ENCODE data around the gene ZKSCAN4. TPM values are rescaled to one million over a fixed set of nuclear protein-coding genes. Genes with fewer than 3 reads are reported as not detected.

Gene ZKSCAN4
- total RNA-seq, 2 experiments from 2014 or later, result 3.5 TPM

DNA sequence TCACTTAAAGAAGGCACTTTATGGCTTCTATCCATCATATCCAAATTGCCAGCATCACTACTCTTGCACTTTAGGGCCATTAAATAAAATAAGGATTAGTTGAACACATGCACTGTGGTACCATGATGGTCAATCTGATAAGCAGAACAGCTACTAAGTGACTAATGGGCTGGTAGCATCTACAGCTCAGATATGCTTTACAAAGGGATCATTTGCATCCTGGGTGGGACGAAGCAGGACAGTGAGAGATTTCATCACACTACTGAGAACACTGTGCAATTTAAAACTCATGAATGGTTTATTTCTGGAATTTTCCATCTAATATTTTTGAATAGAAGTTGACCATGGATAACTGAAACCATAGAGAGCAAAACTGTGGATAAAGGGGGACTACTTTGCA, 52.0 kb downstream of the ZKSCAN4 start:
- Mint-ChIP-seq H3K27me3 (ENCODE audit: low read depth) (peaks cover 43% of the 10 kb centered on the region), H3K27ac (no peak overlapping the region), H3K36me3 (ENCODE audit: low read depth) (peaks cover 13% of the 10 kb centered on the region), H3K4me1 (ENCODE audit: low read depth) (no peaks in the 10 kb centered on the region), H3K9me3 (peaks cover 18% of the 10 kb centered on the region), H3K4me3 (no peak overlapping the region)
- CTCF ChIA-PET, result no interaction called here
- DNase-seq, result no peak
- intact Hi-C loops (cut with micrococcal nuclease), result no loop called here

Other genes with a start within 250 kb of the ZKSCAN4 start
- gene ZNF165, start 171.7 kb downstream of the ZKSCAN4 start, total RNA-seq, result 1 to 10 TPM; 6.1 to 6.5 TPM
- 1 to 10 TPM; 2.3 TPM for gene ZSCAN16, start 127.7 kb downstream of the ZKSCAN4 start, total RNA-seq
- gene ZKSCAN8, start 110.4 kb downstream of the ZKSCAN4 start, total RNA-seq, result 10 to 100 TPM; 14.8 to 15.0 TPM
- under 1 TPM; 0.74 to 0.88 TPM for gene ZSCAN9, start 27.0 kb downstream of the ZKSCAN4 start, total RNA-seq
- gene NKAPL, start 7.0 kb upstream of the ZKSCAN4 start, total RNA-seq, result under 1 TPM in 1 of 2 experiments, not detected in 1; 0.12 TPM
- 1 to 10 TPM; 2.7 to 3.8 TPM for gene ZSCAN26, start 14.9 kb upstream of the ZKSCAN4 start, total RNA-seq
- gene PGBD1, start 29.3 kb upstream of the ZKSCAN4 start, total RNA-seq, result under 1 TPM; 0.64 to 0.69 TPM
- under 1 TPM; 0.62 to 0.89 TPM for gene ZSCAN31, start 83.9 kb upstream of the ZKSCAN4 start, total RNA-seq
- 1 to 10 TPM; 1.3 TPM for gene ZKSCAN3, start 97.7 kb upstream of the ZKSCAN4 start, total RNA-seq
- 1 to 10 TPM; 4.4 to 4.7 TPM for gene ZSCAN12, start 147.5 kb upstream of the ZKSCAN4 start, total RNA-seq
- 1 to 10 TPM; 1.7 to 2.0 TPM for gene ZSCAN23, start 191.2 kb upstream of the ZKSCAN4 start, total RNA-seq

All from activated naive CD4-positive, alpha-beta T cell treated with anti-CD3 and anti-CD28 coated beads for 36 hours (primary cell).